ENCODE measurements around the gene TPP1. TPM values are rescaled to one million over a fixed set of nuclear protein-coding genes. Genes with fewer than 3 reads are reported as not detected.

TPP1 gene
- total and polyA plus RNA-seq, 9 of the 15 experiments (the other 6 are each of a cell fraction or from before 2014, with no cell fraction given): 7.5 to 75.8 (median 15.7) TPM

GRCh38 chr11:6612213-6613041, 6.8 kb downstream of the TPP1 start, which contains the start of gene TAF10 (continued):
- TF ChIP-seq DDX20 (tag; IDR thresholded peaks at IDR 0.05; ENCODE audit: low read depth): no peak
- TF ChIP-seq MAFK (IDR thresholded peaks at IDR 0.05; ENCODE audit: low read length): no peak
- TF ChIP-seq RBFOX2 (IDR thresholded peaks at IDR 0.05; ENCODE audit: low read depth, low read length): peak; percentile 95
- no peak for TF ChIP-seq ZNF133 (CRISPR knock-in tag; IDR thresholded peaks at IDR 0.05)
- peak; percentile 84 for TF ChIP-seq PML (IDR thresholded peaks at IDR 0.05; ENCODE audit: low read length)
- no peak for TF ChIP-seq LEF1 (IDR thresholded peaks at IDR 0.05)
- TF ChIP-seq ZC3H8 (IDR thresholded peaks at IDR 0.05): no peak
- TF ChIP-seq MED1 (CRISPR knock-in tag; IDR thresholded peaks at IDR 0.05; ENCODE audit: borderline replicate concordance): no peak
- TF ChIP-seq CUX1 (CRISPR knock-in tag; IDR thresholded peaks at IDR 0.05): no peak
- no peak for TF ChIP-seq ZEB2 (IDR thresholded peaks at IDR 0.05)
- TF ChIP-seq ZNF197 (CRISPR knock-in tag; IDR thresholded peaks at IDR 0.05; ENCODE audit: low read depth): no peak; the same call in 1 of the 2 replicates
- TF ChIP-seq HCFC1 (IDR thresholded peaks at IDR 0.05; ENCODE audit: low read depth, low read length): peak; percentile 59
- TF ChIP-seq SMAD2 (IDR thresholded peaks at IDR 0.05; ENCODE audit: low read depth, low read length): no peak
- TF ChIP-seq ZNF3 (CRISPR knock-in tag; IDR thresholded peaks at IDR 0.05): no peak
- TF ChIP-seq ELK3 (CRISPR knock-in tag; IDR thresholded peaks at IDR 0.05): no peak
- TF ChIP-seq HDAC1 (IDR thresholded peaks at IDR 0.05): 0 out of 4 replicates have a peak, but pooled peaks of 1 of the 2 experiments have one; percentile 61
- TF ChIP-seq MTF1 (CRISPR knock-in tag; IDR thresholded peaks at IDR 0.05; ENCODE audit: borderline replicate concordance): no peak
- TF ChIP-seq ARNT (IDR thresholded peaks at IDR 0.05): no peak
- no peak for TF ChIP-seq DACH1 (IDR thresholded peaks at IDR 0.05; ENCODE audit: partially characterized antibody)
- TF ChIP-seq HMG20B (CRISPR knock-in tag; IDR thresholded peaks at IDR 0.05): no peak
- TF ChIP-seq FOSL1 (tag; conservative IDR thresholded peaks at IDR 0.05): peak; percentile 52; the same call in 1 of the 2 replicates
- TF ChIP-seq KLF1 (tag; IDR thresholded peaks at IDR 0.05): no peak; the same call in 1 of the 2 replicates
- peak; percentile 78 for TF ChIP-seq DPF2 (IDR thresholded peaks at IDR 0.05)

Measured in K562 (cell line).